Keratinocyte (primary cell): Measurements from ENCODE around the gene PRKAB1.

Experiments used
- EZH2 ChIP-seq: IDR thresholded peaks from one replicate; pipeline ENCODE4 v1.6.1; 2012; ENCODE audit warnings: inconsistent platforms, mild to moderate bottlenecking, low read length, moderate library complexity
- TF ChIP-seq, protein P1 (sequence below), 3 experiments: IDR thresholded peaks in 1 of 3; conservative IDR thresholded peaks in 1 of 3; optimal IDR thresholded peaks in 1 of 3; 2 replicates in 2 of 3; 3 replicates in 1 of 3; pipeline versions ENCODE3 to v1.5.1; 2011; ENCODE audit warnings: low read length in 3 of 3, mild to moderate bottlenecking in 3 of 3, moderate library complexity in 2 of 3, control low read depth in 1 of 3, inconsistent platforms in 1 of 3; ENCODE audit not compliant: insufficient read depth in 2 of 3; ENCODE audit errors: extremely low read depth in 1 of 3

DNA sequence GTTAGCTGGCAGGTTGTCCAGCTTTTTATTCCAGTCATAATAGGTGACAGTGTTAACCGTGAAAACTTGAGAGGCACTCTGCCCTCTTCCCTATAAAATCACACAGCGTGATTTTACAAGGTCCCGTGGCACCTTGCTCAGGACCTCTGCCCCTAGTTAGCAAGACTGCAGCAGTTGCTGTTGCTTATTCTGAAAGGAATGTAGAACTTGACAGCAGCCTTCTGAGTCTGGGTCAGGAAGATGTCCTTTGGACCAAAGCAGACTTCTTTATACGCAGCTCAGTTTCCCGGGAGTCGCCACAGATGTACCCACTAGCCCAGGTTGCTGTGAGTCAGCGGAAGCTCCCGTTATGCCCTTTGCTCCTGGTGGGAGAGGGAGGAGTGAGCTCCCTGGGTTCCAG, 13.2 kb downstream of the PRKAB1 start:
- TF ChIP-seq, protein P1, sequence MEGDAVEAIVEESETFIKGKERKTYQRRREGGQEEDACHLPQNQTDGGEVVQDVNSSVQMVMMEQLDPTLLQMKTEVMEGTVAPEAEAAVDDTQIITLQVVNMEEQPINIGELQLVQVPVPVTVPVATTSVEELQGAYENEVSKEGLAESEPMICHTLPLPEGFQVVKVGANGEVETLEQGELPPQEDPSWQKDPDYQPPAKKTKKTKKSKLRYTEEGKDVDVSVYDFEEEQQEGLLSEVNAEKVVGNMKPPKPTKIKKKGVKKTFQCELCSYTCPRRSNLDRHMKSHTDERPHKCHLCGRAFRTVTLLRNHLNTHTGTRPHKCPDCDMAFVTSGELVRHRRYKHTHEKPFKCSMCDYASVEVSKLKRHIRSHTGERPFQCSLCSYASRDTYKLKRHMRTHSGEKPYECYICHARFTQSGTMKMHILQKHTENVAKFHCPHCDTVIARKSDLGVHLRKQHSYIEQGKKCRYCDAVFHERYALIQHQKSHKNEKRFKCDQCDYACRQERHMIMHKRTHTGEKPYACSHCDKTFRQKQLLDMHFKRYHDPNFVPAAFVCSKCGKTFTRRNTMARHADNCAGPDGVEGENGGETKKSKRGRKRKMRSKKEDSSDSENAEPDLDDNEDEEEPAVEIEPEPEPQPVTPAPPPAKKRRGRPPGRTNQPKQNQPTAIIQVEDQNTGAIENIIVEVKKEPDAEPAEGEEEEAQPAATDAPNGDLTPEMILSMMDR (optimal IDR thresholded peaks at IDR 0.05 in 1 of 3, IDR thresholded peaks at IDR 0.05 in 1 of 3, conservative IDR thresholded peaks at IDR 0.05 in 1 of 3; ENCODE audit: extremely low read depth in 1 of 3, insufficient read depth in 2 of 3, low read length in 3 of 3): no peak
- TF ChIP-seq EZH2: no peak
